Mesendoderm (in vitro differentiated cells): ENCODE measurements around the gene ZNF322. TPM values are rescaled to one million over a fixed set of nuclear protein-coding genes. Genes with fewer than 3 reads are reported as not detected.
"Not testable (repeated sequence)": the region's sequence is repeated elsewhere in the genome, so short reads cannot be mapped to it uniquely, and the experiment has no call there.

Source experiments
- DNase-seq: peaks from one replicate; pipeline ENCODE4 v3.0.0; 2013
- H2AK5ac ChIP-seq: 2 replicates; pipeline ENCODE4 v1.6.1; 2013; ENCODE audit warnings: low read length, inconsistent platforms
- H2BK120ac ChIP-seq: 2 replicates; pipeline ENCODE4 v1.6.1; 2013; ENCODE audit warnings: low read depth, mild to moderate bottlenecking, low read length, moderate library complexity, mixed read lengths
- H2BK15ac ChIP-seq: replicated peaks from 2 replicates; pipeline ENCODE4 v1.6.1; 2013; ENCODE audit warnings: low read depth, mild to moderate bottlenecking, moderate library complexity
- H2BK5ac ChIP-seq: 2 replicates; pipeline ENCODE4 v1.6.1; 2013; ENCODE audit warnings: low read length, inconsistent platforms
- H3K18ac ChIP-seq: 2 replicates; pipeline ENCODE4 v1.6.1; 2013; ENCODE audit warnings: mild to moderate bottlenecking, low read length, mixed read lengths
- H3K23ac ChIP-seq: one replicate; pipeline ENCODE4 v1.6.1; 2013; ENCODE audit warnings: low read length
- H3K27ac ChIP-seq: 2 replicates; pipeline ENCODE4 v1.5.1; 2013; ENCODE audit warnings: low read depth, mild to moderate bottlenecking, inconsistent platforms, low read length, moderate library complexity
- H3K27me3 ChIP-seq: 2 replicates; pipeline ENCODE4 v1.6.1; 2013; ENCODE audit warnings: low read length, control low read depth, mild to moderate bottlenecking, inconsistent platforms; ENCODE audit not compliant: insufficient read depth, poor library complexity
- H3K36me3 ChIP-seq: 2 replicates; pipeline ENCODE4 v1.6.1; 2013; ENCODE audit warnings: low read length, inconsistent platforms; ENCODE audit not compliant: control insufficient read depth, insufficient read depth
- H3K4ac ChIP-seq: one replicate; pipeline ENCODE4 v1.6.1; 2013; ENCODE audit warnings: low read depth, mild to moderate bottlenecking, low read length, moderate library complexity
- H3K4me1 ChIP-seq: 2 replicates; pipeline ENCODE4 v1.6.1; 2013; ENCODE audit warnings: low read depth, low read length, inconsistent platforms; ENCODE audit not compliant: control insufficient read depth
- H3K4me2 ChIP-seq: 2 replicates; pipeline ENCODE4 v1.6.1; 2013; ENCODE audit warnings: low read length
- H3K4me3 ChIP-seq: 2 replicates; pipeline ENCODE4 v1.5.1; 2013; ENCODE audit warnings: mild to moderate bottlenecking, low read length
- H3K56ac ChIP-seq: one replicate; pipeline ENCODE4 v1.6.1; 2013; ENCODE audit warnings: low read length
- H3K79me1 ChIP-seq: 2 replicates; pipeline ENCODE4 v1.6.1; 2013; ENCODE audit warnings: low read length, inconsistent platforms
- H3K79me2 ChIP-seq: 2 replicates; pipeline ENCODE4 v1.6.1; 2013; ENCODE audit warnings: mild to moderate bottlenecking, low read length; ENCODE audit not compliant: control insufficient read depth, insufficient read depth
- H3K9ac ChIP-seq: 2 replicates; pipeline ENCODE4 v1.6.1; 2013; ENCODE audit warnings: low read length, inconsistent platforms
- H4K5ac ChIP-seq: one replicate; pipeline ENCODE4 v1.6.1; 2013; ENCODE audit warnings: low read length
- H4K8ac ChIP-seq: one replicate; pipeline ENCODE4 v1.6.1; 2013; ENCODE audit warnings: low read depth, mild to moderate bottlenecking, control low read depth, low read length, moderate library complexity
- WGBS: extraction: QIAGEN DNeasy Blood & Tissue Kit; methylation state at CpG from one replicate; pipeline ENCODE4 v1.1.7; 2013; ENCODE audit warnings: low lambda C conversion rate, missing lambda C conversion rate; ENCODE audit not compliant: insufficient coverage; ENCODE audit errors: extremely low coverage; 5-methylcytosine and 5-hydroxymethylcytosine counted together
- polyA plus RNA-seq, 2 experiments: library from polyadenylated mRNA; stranded (reverse); fragments of 200-250 nt; gene quantifications; one replicate each; pipeline ENCODE4 v1.2.3, GENCODE V29; 2013

The ZNF322 gene, protein sequence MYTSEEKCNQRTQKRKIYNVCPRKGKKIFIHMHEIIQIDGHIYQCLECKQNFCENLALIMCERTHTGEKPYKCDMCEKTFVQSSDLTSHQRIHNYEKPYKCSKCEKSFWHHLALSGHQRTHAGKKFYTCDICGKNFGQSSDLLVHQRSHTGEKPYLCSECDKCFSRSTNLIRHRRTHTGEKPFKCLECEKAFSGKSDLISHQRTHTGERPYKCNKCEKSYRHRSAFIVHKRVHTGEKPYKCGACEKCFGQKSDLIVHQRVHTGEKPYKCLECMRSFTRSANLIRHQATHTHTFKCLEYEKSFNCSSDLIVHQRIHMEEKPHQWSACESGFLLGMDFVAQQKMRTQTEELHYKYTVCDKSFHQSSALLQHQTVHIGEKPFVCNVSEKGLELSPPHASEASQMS
- polyA plus RNA-seq (2013, experiment 1 of 2): 7.4 TPM
- 7.7 TPM for polyA plus RNA-seq (2013, experiment 2 of 2)

DNA sequence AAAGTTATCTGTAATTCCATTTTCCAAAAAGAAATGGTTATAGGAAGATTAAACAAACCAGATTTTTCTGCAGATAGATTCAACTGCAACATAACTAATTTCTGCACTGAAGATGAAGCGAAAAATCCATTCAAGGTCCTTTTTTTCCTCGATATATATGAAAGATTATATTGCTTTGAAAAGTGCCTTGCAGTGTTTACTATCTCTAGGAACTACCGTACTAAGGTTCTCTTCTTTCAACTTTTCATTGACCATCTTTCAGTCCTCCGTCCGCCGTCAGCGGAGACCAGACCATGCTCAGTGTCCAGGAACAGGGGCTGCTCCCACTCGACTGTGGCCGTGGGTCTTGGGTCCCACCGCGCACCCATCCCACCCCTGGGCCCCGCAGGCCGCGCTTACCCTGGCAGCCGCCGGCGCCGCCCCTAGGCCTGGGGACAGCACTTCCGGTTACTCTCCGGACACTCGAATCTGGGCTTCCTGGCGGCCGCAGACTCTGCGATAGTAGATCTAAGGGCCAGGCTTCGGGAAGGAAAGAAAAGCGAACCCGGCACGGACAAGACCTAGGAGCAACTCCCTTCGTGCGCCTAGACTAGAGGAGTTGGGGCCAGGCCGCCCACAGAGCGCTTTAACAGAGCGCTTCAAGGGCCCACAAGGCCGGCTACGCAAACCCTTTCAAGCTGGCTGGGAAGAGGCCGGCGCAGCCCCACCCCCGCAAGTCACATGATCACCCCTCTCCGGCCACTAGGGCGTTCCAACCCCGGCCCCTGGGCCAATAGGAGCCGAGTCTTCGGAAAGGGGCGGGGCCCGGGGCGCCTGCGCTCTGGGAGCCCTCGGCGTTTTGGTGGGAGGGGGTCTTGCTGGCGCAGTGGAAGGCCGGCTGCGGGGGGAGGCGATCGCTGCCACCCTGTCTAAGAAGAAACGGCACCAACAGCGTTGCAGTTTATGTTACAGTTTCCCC, at the start of gene ZNF322:
ZNF322 (minus strand) TSS at position 705 of the 958 bp plus-strand sequence. CDS start 21,193 bp downstream, outside the sequence.
- H3K79me2 ChIP-seq: peaks cover 5% of the 10 kb centered on the region
- H3K56ac ChIP-seq: peak within 1 kb of the TSS; percentile 87
- H3K4ac ChIP-seq: no peak within 1 kb of the TSS
- no peak within 1 kb of the TSS for H2AK5ac ChIP-seq
- H4K5ac ChIP-seq: no peak within 1 kb of the TSS
- no peaks in the 10 kb centered on the region for H3K4me1 ChIP-seq
- H2BK5ac ChIP-seq: no peak within 1 kb of the TSS
- peaks cover 3% of the 10 kb centered on the region for H3K79me1 ChIP-seq
- no peaks in the 10 kb centered on the region for H3K36me3 ChIP-seq
- peak within 1 kb of the TSS; percentile 69 for H3K4me2 ChIP-seq
- H3K18ac ChIP-seq: peak within 1 kb of the TSS; percentile 32
- peak; percentile 97 for DNase-seq
- peak within 1 kb of the TSS; percentile 96 for H3K9ac ChIP-seq
- no peak within 1 kb of the TSS for H4K8ac ChIP-seq
- no peak within 1 kb of the TSS for H3K27ac ChIP-seq
- no peak within 1 kb of the TSS for H2BK15ac ChIP-seq
- no peak within 1 kb of the TSS for H2BK120ac ChIP-seq
- no peak within 1 kb of the TSS for H3K23ac ChIP-seq
- no peaks in the 10 kb centered on the region for H3K27me3 ChIP-seq
- H3K4me3 ChIP-seq: peak within 1 kb of the TSS; percentile 94
- no CpG with 5 or more reads among the region's 56 CpGs for WGBS

DNA sequence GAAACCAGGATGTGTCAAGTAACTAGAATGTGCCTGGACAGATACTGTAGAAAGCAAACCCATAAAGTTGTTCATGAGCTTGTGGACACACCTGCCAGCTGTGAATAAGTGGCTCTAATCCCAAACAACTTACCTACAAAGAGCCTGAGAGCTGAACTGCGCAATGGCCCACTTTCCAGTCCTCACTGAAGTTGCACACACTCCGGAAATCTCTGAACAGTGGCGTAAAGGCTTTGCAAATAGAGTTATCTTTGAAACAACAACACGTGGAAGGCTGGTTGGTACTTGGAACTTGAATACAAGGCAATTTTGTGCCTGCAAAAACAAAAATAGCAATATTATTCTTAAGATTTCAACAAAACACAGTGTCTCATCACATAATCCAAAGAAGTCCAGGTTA, 46.2 kb upstream of the ZNF322 start:
- H2AK5ac ChIP-seq, H3K79me2 ChIP-seq, H4K5ac ChIP-seq, H3K27me3 ChIP-seq, H3K27ac ChIP-seq, H3K18ac ChIP-seq, H2BK5ac ChIP-seq, H3K4me1 ChIP-seq, H3K36me3 ChIP-seq, H3K4ac ChIP-seq, H3K4me3 ChIP-seq, H2BK15ac ChIP-seq, H3K79me1 ChIP-seq, H4K8ac ChIP-seq, H3K23ac ChIP-seq, H3K9ac ChIP-seq, H3K56ac ChIP-seq, DNase-seq, H2BK120ac ChIP-seq, H3K4me2 ChIP-seq: not testable (repeated sequence)
- no CpG with 5 or more reads among the region's 4 CpGs for WGBS

- H3K79me1 ChIP-seq, H3K4ac ChIP-seq, H3K4me1 ChIP-seq, H3K23ac ChIP-seq, H3K9ac ChIP-seq, H2AK5ac ChIP-seq, H3K4me2 ChIP-seq, H3K27me3 ChIP-seq, DNase-seq, H2BK5ac ChIP-seq, H3K79me2 ChIP-seq, H2BK120ac ChIP-seq, H3K56ac ChIP-seq, H3K4me3 ChIP-seq, H2BK15ac ChIP-seq, H3K36me3 ChIP-seq, H3K27ac ChIP-seq, H4K8ac ChIP-seq, H3K18ac ChIP-seq, H4K5ac ChIP-seq: not testable (repeated sequence)
- WGBS: no CpG with 5 or more reads among the region's 5 CpGs
These were observed 45.8 kb upstream of the ZNF322 start for GRCh38 chr6:26705352-26705751.

GRCh38 chr6:26701023-26701747, 41.6 kb upstream of the ZNF322 start:
- H3K79me2 ChIP-seq, H3K4me3 ChIP-seq, H4K8ac ChIP-seq, H3K4me1 ChIP-seq, H2BK15ac ChIP-seq, H2BK5ac ChIP-seq, H3K79me1 ChIP-seq, H3K27me3 ChIP-seq, H3K23ac ChIP-seq, H4K5ac ChIP-seq, H3K18ac ChIP-seq, H3K36me3 ChIP-seq, H2AK5ac ChIP-seq, DNase-seq, H2BK120ac ChIP-seq, H3K27ac ChIP-seq, H3K56ac ChIP-seq, H3K4ac ChIP-seq, H3K4me2 ChIP-seq, H3K9ac ChIP-seq: not testable (repeated sequence)
- no CpG with 5 or more reads among the region's 17 CpGs for WGBS

DNA sequence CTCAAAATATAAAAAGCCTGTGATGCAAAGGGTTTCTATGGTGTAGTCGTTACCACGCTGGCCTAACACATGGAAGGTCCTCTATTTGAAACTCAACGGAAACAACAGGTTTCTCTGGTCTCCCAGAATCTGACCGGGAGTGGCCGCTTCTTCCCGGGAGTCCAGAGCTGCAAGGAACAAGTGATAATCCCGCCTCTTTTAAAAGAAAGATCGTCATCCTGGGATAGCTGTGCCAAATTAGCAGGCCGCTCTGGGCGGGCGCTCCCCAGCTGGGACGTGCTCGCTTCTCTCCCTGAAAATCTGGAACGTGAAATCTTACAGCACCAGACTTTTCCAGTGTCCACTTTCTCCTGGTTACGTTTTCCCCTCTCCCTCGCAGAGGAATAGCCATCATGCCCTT, 38.0 kb upstream of the ZNF322 start:
- not testable (repeated sequence) for H3K56ac ChIP-seq, H3K9ac ChIP-seq, DNase-seq, H3K4me3 ChIP-seq, H2BK5ac ChIP-seq, H3K4ac ChIP-seq, H3K27ac ChIP-seq, H4K5ac ChIP-seq, H4K8ac ChIP-seq, H3K79me1 ChIP-seq, H3K4me2 ChIP-seq, H3K36me3 ChIP-seq, H3K23ac ChIP-seq, H2AK5ac ChIP-seq, H3K27me3 ChIP-seq, H3K4me1 ChIP-seq, H2BK15ac ChIP-seq, H2BK120ac ChIP-seq, H3K18ac ChIP-seq, H3K79me2 ChIP-seq
- WGBS: no CpG with 5 or more reads among the region's 16 CpGs
